T-helper 2 cell treated with Interferon-gamma antibody and Interleukin-4, amounts not matched to agents 100 ng/mL and 5 ng/mL, for 36 hours (primary cell): Measurements from ENCODE around the gene PNPLA7. TPM values are rescaled to one million over a fixed set of nuclear protein-coding genes. Genes with fewer than 3 reads are reported as not detected.

ENCODE experiments used
- total RNA-seq: library from RNA; stranded (reverse); gene quantifications from 2 replicates; pipeline ENCODE4 v1.2.3, GENCODE V29; 2022

PNPLA7 gene
- total RNA-seq, 1 donor from 2014 or later: 3.0 TPM

Other genes starting within 250 kb of the PNPLA7 start
- 1.5 and 1.7 TPM in 2 replicates for gene NRARP, start 248.1 kb downstream of the PNPLA7 start, total RNA-seq
- gene EXD3, start 127.2 kb downstream of the PNPLA7 start, total RNA-seq: 8.2 and 9.6 TPM in 2 replicates
- 0.80 and 0.98 TPM in 2 replicates for gene NOXA1, start 127.0 kb downstream of the PNPLA7 start, total RNA-seq
- gene ENTPD8, start 109.0 kb downstream of the PNPLA7 start, total RNA-seq: not detected in 2 replicates
- gene NSMF, start 91.1 kb downstream of the PNPLA7 start, total RNA-seq: 50.6 and 51.5 TPM in 2 replicates
- 39.2 and 42.4 TPM in 2 replicates for gene MRPL41, start 1.5 kb upstream of the PNPLA7 start, total RNA-seq
- 39.4 and 40.9 TPM in 2 replicates for gene DPH7, start 28.5 kb upstream of the PNPLA7 start, total RNA-seq
- gene ZMYND19, start 40.1 kb upstream of the PNPLA7 start, total RNA-seq: 40.1 and 42.6 TPM in 2 replicates
- gene ARRDC1, start 55.3 kb upstream of the PNPLA7 start, total RNA-seq: 67.4 and 72.5 TPM in 2 replicates
- 95.9 and 106 TPM in 2 replicates for gene EHMT1, start 68.6 kb upstream of the PNPLA7 start, total RNA-seq